Activated naive CD4-positive, alpha-beta T cell treated with anti-CD3 and anti-CD28 coated beads, Interleukin-2, amount 50 U/mL, for 72 hours (primary cell): ENCODE results near the gene ZNF423. TPM values are rescaled to one million over a fixed set of nuclear protein-coding genes. Genes with fewer than 3 reads are reported as not detected.

ENCODE experiments used
- ATAC-seq, 2 donors: fragments of 150-1000 bp; cut with Tn5 transposase; 2 replicates each; pipeline ENCODE4 v1.10.0; 2021; ENCODE audit warnings: mild to moderate bottlenecking in 2 of 2, moderate library complexity in 2 of 2
- DNase-seq, 2 donors: peaks; one replicate each; pipeline ENCODE4 v3.0.0; 2021 to 2022; ENCODE audit warnings: low spot score in 2 of 2
- H3K27ac Mint-ChIP-seq, 2 donors: one replicate each; pipeline ENCODE4 v1.8.0; 2022; ENCODE audit warnings: mild to moderate bottlenecking in 2 of 2, mixed read lengths in 2 of 2
- H3K36me3 Mint-ChIP-seq, 2 donors: one replicate each; pipeline ENCODE4 v1.8.0; 2022; ENCODE audit warnings: mixed read lengths in 2 of 2
- H3K9me3 Mint-ChIP-seq, 2 donors: one replicate each; pipeline ENCODE4 v1.8.0; 2022; ENCODE audit warnings: mixed read lengths in 2 of 2
- total RNA-seq, 2 donors: library from RNA; stranded (reverse); gene quantifications; one replicate each; pipeline ENCODE4 v1.2.3, GENCODE V29; 2022

Gene ZNF423
- total RNA-seq, 2 donors from 2014 or later, result 0.05 TPM; not detected in 1

- DNase-seq (peak in 1 of 2 donors; percentile 4), ATAC-seq (no peak)
- H3K36me3 Mint-ChIP-seq, result no peaks in the 10 kb centered on the region
- H3K9me3 Mint-ChIP-seq, result no peaks in the 10 kb centered on the region
- no peak overlapping the region for H3K27ac Mint-ChIP-seq
Observed at GRCh38 chr16:49485663-49486062, 370.2 kb downstream of the ZNF423 start.

GRCh38 chr16:49484936-49485335 lies 371.0 kb downstream of the ZNF423 start:
- Mint-ChIP-seq H3K9me3 (no peaks in the 10 kb centered on the region), H3K27ac (no peak overlapping the region), H3K36me3 (no peaks in the 10 kb centered on the region)
- DNase-seq, result peak in 1 of 2 donors; percentile 11
- ATAC-seq, result no peak

- ATAC-seq (peak; percentile 72 to 78), DNase-seq (peak in 1 of 2 donors; percentile 34)
- H3K27ac Mint-ChIP-seq, result no peak overlapping the region
- H3K36me3 Mint-ChIP-seq, result no peaks in the 10 kb centered on the region
- no peaks in the 10 kb centered on the region for H3K9me3 Mint-ChIP-seq
Observed at GRCh38 chr16:49484451-49484849, 371.5 kb downstream of the ZNF423 start.

- no peak overlapping the region for H3K27ac Mint-ChIP-seq
- DNase-seq, result peak in 1 of 2 donors; percentile 14
- no peaks in the 10 kb centered on the region for H3K9me3 Mint-ChIP-seq
- H3K36me3 Mint-ChIP-seq, result no peaks in the 10 kb centered on the region
- no peak for ATAC-seq
Observed at GRCh38 chr16:49483651-49484450, 372.1 kb downstream of the ZNF423 start.

GRCh38 chr16:49483251-49483650 lies 372.7 kb downstream of the ZNF423 start:
- DNase-seq, result peak in 1 of 2 donors; percentile 33
- Mint-ChIP-seq H3K9me3 (no peaks in the 10 kb centered on the region), H3K27ac (no peak overlapping the region), H3K36me3 (no peaks in the 10 kb centered on the region)
- ATAC-seq, result no peak

GRCh38 chr16:49482690-49483089 lies 373.2 kb downstream of the ZNF423 start:
- Mint-ChIP-seq H3K9me3 (no peaks in the 10 kb centered on the region), H3K27ac (no peak overlapping the region), H3K36me3 (no peaks in the 10 kb centered on the region)
- peak in 1 of 2 donors; percentile 2 for DNase-seq
- no peak for ATAC-seq

GRCh38 chr16:49478616-49479015 lies 377.3 kb downstream of the ZNF423 start:
- Mint-ChIP-seq H3K27ac (no peak overlapping the region), H3K36me3 (no peaks in the 10 kb centered on the region), H3K9me3 (no peaks in the 10 kb centered on the region)
- ATAC-seq (no peak), DNase-seq (no peak)

GRCh38 chr16:49478107-49478506 lies 377.8 kb downstream of the ZNF423 start:
- Mint-ChIP-seq H3K9me3 (no peaks in the 10 kb centered on the region), H3K27ac (no peak overlapping the region), H3K36me3 (no peaks in the 10 kb centered on the region)
- ATAC-seq (no peak), DNase-seq (no peak)

GRCh38 chr16:49477250-49477895 lies 378.5 kb downstream of the ZNF423 start:
- ATAC-seq (no peak), DNase-seq (no peak)
- Mint-ChIP-seq H3K9me3 (no peaks in the 10 kb centered on the region), H3K36me3 (no peaks in the 10 kb centered on the region), H3K27ac (no peak overlapping the region)

GRCh38 chr16:49474741-49475140 lies 381.2 kb downstream of the ZNF423 start:
- DNase-seq (peak in 1 of 2 donors; percentile 44), ATAC-seq (no peak)
- Mint-ChIP-seq H3K9me3 (no peaks in the 10 kb centered on the region), H3K27ac (no peak overlapping the region), H3K36me3 (no peaks in the 10 kb centered on the region)

GRCh38 chr16:49473773-49474172 lies 382.1 kb downstream of the ZNF423 start:
- peak in 1 of 2 donors; percentile 40 for DNase-seq
- Mint-ChIP-seq H3K36me3 (no peaks in the 10 kb centered on the region), H3K27ac (no peak overlapping the region), H3K9me3 (no peaks in the 10 kb centered on the region)
- no peak for ATAC-seq

- Mint-ChIP-seq H3K36me3 (no peaks in the 10 kb centered on the region), H3K27ac (no peak overlapping the region), H3K9me3 (no peaks in the 10 kb centered on the region)
- peak in 1 of 2 donors; percentile 14 for DNase-seq
- no peak for ATAC-seq
Observed at GRCh38 chr16:49473131-49473530, 382.8 kb downstream of the ZNF423 start.

- DNase-seq (peak in 1 of 2 donors; percentile 18), ATAC-seq (no peak)
- H3K36me3 Mint-ChIP-seq, result no peaks in the 10 kb centered on the region
- no peak overlapping the region for H3K27ac Mint-ChIP-seq
- no peaks in the 10 kb centered on the region for H3K9me3 Mint-ChIP-seq
Observed at GRCh38 chr16:49472598-49472997, 383.3 kb downstream of the ZNF423 start.

GRCh38 chr16:49471038-49471727 lies 384.7 kb downstream of the ZNF423 start:
- H3K27ac Mint-ChIP-seq, result no peak overlapping the region
- ATAC-seq, result no peak
- no peaks in the 10 kb centered on the region for H3K9me3 Mint-ChIP-seq
- DNase-seq, result no peak
- H3K36me3 Mint-ChIP-seq, result no peaks in the 10 kb centered on the region

- Mint-ChIP-seq H3K9me3 (no peaks in the 10 kb centered on the region), H3K36me3 (no peaks in the 10 kb centered on the region), H3K27ac (no peak overlapping the region)
- ATAC-seq, result no peak
- peak in 1 of 2 donors; percentile 35 for DNase-seq
Observed at GRCh38 chr16:49470513-49470991, 385.4 kb downstream of the ZNF423 start.

GRCh38 chr16:49469930-49470451 lies 385.9 kb downstream of the ZNF423 start:
- ATAC-seq (no peak), DNase-seq (peak in 1 of 2 donors; percentile 28)
- Mint-ChIP-seq H3K27ac (no peak overlapping the region), H3K36me3 (no peaks in the 10 kb centered on the region), H3K9me3 (no peaks in the 10 kb centered on the region)

- DNase-seq (no peak), ATAC-seq (no peak)
- Mint-ChIP-seq H3K36me3 (no peaks in the 10 kb centered on the region), H3K27ac (no peak overlapping the region), H3K9me3 (no peaks in the 10 kb centered on the region)
Observed at GRCh38 chr16:49469311-49469670, 386.6 kb downstream of the ZNF423 start.
